Trophoblast cell (in vitro differentiated cells and primary cell): ENCODE data around the gene ABCG1.

ENCODE experiments used
- DNase-seq, 2 donors: peaks; one replicate each; pipeline ENCODE4 v3.0.0-alpha.2; 2016
- H2AFZ ChIP-seq: 2 replicates; pipeline ENCODE4 v1.6.1; 2013; ENCODE audit warnings: low read length, moderate library complexity, mild to moderate bottlenecking; ENCODE audit not compliant: insufficient read depth, poor library complexity
- H2AK5ac ChIP-seq: 2 replicates; pipeline ENCODE4 v1.6.1; 2013; ENCODE audit warnings: mild to moderate bottlenecking, low read length
- H2BK120ac ChIP-seq: 2 replicates; pipeline ENCODE4 v1.6.1; 2013; ENCODE audit warnings: low read length, mild to moderate bottlenecking, moderate library complexity; ENCODE audit not compliant: insufficient read depth, poor library complexity
- H2BK12ac ChIP-seq: 2 replicates; pipeline ENCODE4 v1.6.1; 2013; ENCODE audit warnings: mild to moderate bottlenecking, low read length, moderate library complexity
- H2BK5ac ChIP-seq: 2 replicates; pipeline ENCODE4 v1.6.1; 2013; ENCODE audit warnings: low read length, low read depth, moderate library complexity, mild to moderate bottlenecking; ENCODE audit not compliant: poor library complexity
- H3K14ac ChIP-seq: 2 replicates; pipeline ENCODE4 v1.6.1; 2013; ENCODE audit warnings: mild to moderate bottlenecking, low read length
- H3K18ac ChIP-seq: 2 replicates; pipeline ENCODE4 v1.6.1; 2013; ENCODE audit warnings: mild to moderate bottlenecking, low read length
- H3K23ac ChIP-seq: 2 replicates; pipeline ENCODE4 v1.6.1; 2013; ENCODE audit warnings: low read length
- H3K27ac ChIP-seq: 2 replicates; pipeline ENCODE4 v1.5.1; 2013; ENCODE audit warnings: low read depth, mild to moderate bottlenecking, inconsistent platforms, low read length, moderate library complexity
- H3K27me3 ChIP-seq: 2 replicates; pipeline ENCODE4 v1.6.1; 2013; ENCODE audit warnings: inconsistent platforms, mild to moderate bottlenecking, low read length, moderate library complexity; ENCODE audit not compliant: insufficient read depth
- H3K36me3 ChIP-seq, 2 experiments: 1 replicate in 1 of 2; 2 replicates in 1 of 2; pipeline ENCODE4 v1.6.1; 2013; ENCODE audit warnings: low read length in 2 of 2, mild to moderate bottlenecking in 2 of 2, moderate library complexity in 1 of 2; ENCODE audit not compliant: insufficient read depth in 2 of 2, control insufficient read depth in 1 of 2
- H3K4ac ChIP-seq: 2 replicates; pipeline ENCODE4 v1.6.1; 2013; ENCODE audit warnings: low read depth, mild to moderate bottlenecking, low read length, moderate library complexity
- H3K4me1 ChIP-seq, 2 experiments: 1 replicate in 1 of 2; 2 replicates in 1 of 2; pipeline ENCODE4 v1.6.1; 2013; ENCODE audit warnings: low read length in 2 of 2, mild to moderate bottlenecking in 2 of 2, moderate library complexity in 1 of 2; ENCODE audit not compliant: insufficient read depth in 2 of 2, control insufficient read depth in 1 of 2
- H3K4me2 ChIP-seq: 2 replicates; pipeline ENCODE4 v1.6.1; 2013; ENCODE audit warnings: inconsistent platforms, mild to moderate bottlenecking, low read length, moderate library complexity
- H3K4me3 ChIP-seq: 2 replicates; pipeline ENCODE4 v1.5.1; 2013; ENCODE audit warnings: mild to moderate bottlenecking, low read depth, low read length, inconsistent platforms
- H3K79me1 ChIP-seq: one replicate; pipeline ENCODE4 v1.6.1; 2013; ENCODE audit warnings: low read length
- H3K79me2 ChIP-seq: 2 replicates; pipeline ENCODE4 v1.6.1; 2013; ENCODE audit warnings: low read length, mild to moderate bottlenecking; ENCODE audit not compliant: control insufficient read depth, insufficient read depth, poor library complexity
- H3K9ac ChIP-seq: 2 replicates; pipeline ENCODE4 v1.6.1; 2013; ENCODE audit warnings: mild to moderate bottlenecking, low read length
- H3K9me3 ChIP-seq: 2 replicates; pipeline ENCODE4 v1.6.1; 2013; ENCODE audit warnings: low read depth, mild to moderate bottlenecking, control low read depth, inconsistent platforms, low read length; ENCODE audit not compliant: insufficient read depth
- H4K12ac ChIP-seq: 2 replicates; pipeline ENCODE4 v1.6.1; 2013; ENCODE audit warnings: low read depth, mild to moderate bottlenecking, low read length, moderate library complexity
- H4K8ac ChIP-seq: 2 replicates; pipeline ENCODE4 v1.6.1; 2013; ENCODE audit warnings: low read depth, mild to moderate bottlenecking, low read length, moderate library complexity
- H4K91ac ChIP-seq: one replicate; pipeline ENCODE4 v1.6.1; 2013; ENCODE audit warnings: low read depth, mild to moderate bottlenecking, low read length, moderate library complexity
- WGBS: extraction: QIAGEN DNeasy Blood & Tissue Kit; methylation state at CpG from one replicate; pipeline ENCODE4 v1.1.7; 2013; ENCODE audit warnings: missing lambda C conversion rate; ENCODE audit not compliant: insufficient read length, insufficient coverage; ENCODE audit errors: extremely low coverage; 5-methylcytosine and 5-hydroxymethylcytosine counted together

ABCG1 gene

DNA sequence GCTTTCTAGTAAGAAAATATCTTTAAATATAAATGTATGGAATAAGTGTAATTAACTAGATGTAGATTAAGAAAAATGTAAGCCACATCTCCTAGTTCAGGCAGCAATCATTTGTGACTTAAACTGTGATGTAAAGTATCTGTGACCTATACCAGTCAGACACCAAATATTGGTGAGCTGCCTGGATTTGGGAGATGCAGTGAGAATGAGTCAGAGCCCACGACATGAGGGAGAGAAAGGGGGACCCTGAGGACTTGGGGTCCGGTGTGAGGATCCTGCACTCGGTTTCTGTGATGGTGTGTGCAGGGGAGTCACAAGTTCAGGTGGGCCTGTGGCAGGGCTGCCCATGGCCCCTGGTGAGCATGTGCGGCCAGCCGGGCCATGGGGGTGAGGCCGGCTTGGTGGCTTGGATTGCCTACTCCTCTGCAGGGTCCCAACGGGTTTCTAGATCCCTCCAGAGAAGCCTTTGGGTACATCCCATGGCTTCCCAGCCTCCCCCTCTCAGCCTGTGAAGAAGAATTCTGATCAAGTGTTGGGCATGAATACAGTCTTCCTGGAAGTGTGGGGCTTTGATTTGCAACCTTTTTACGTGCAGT lies 19.0 kb upstream of the ABCG1 start:
- Histone ChIP-seq H3K79me1 (no peaks in the 10 kb centered on the region), H3K4me1 (no peaks in the 10 kb centered on the region), H4K8ac (no peak overlapping the region)

DNA sequence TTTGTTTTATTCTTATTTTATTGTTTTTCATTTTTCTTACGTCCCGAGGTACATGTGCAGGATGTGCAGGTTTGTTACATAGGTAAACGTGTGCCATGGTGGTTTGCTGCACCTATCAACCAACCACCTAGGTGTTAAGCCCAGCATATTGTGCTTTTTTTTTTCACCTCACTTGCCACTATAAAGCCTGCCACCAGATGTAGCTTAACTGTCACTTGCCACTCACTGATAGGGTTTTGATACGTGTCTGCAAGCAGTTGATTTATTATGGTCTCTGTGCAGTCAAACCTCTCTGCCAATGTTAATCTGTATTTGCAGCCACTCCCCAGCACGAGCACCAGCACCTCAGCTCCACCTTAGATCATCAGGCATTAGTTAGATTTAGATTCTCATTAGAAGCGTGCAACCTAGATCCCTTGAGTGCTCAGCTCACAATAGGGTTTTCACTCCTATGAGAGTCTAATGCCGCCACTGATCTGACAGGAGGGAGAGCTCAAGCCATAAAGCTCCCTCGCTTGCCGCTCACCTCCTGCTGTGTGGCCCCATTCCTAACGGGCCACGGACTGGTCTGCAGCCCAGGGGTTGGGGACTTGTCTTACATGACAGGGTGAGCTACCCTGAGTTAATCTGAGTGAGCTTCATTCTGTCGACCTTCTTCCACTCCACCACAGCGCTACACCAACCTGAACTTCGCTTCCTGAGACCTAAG lies 17.9 kb upstream of the ABCG1 start:
- H3K79me1 ChIP-seq = no peaks in the 10 kb centered on the region
- no peaks in the 10 kb centered on the region for H3K9me3 ChIP-seq
- H4K12ac ChIP-seq = no peak overlapping the region
- H3K36me3 ChIP-seq = no peaks in the 10 kb centered on the region
- no peak overlapping the region for H3K18ac ChIP-seq
- no peak overlapping the region for H4K8ac ChIP-seq
- H3K4me2 ChIP-seq = no peak overlapping the region
- H3K4ac ChIP-seq = no peak overlapping the region
- H3K4me1 ChIP-seq = no peaks in the 10 kb centered on the region
- H3K9ac ChIP-seq = no peak overlapping the region
- no peak overlapping the region for H2BK120ac ChIP-seq
- H2BK5ac ChIP-seq = no peak overlapping the region
- no peak overlapping the region for H3K23ac ChIP-seq
- no peak overlapping the region for H2BK12ac ChIP-seq
- H2AK5ac ChIP-seq = no peak overlapping the region
- H3K14ac ChIP-seq = no peak overlapping the region
- no peak overlapping the region for H3K27ac ChIP-seq
- no CpG with 5 or more reads among the region's 14 CpGs for WGBS
- H3K27me3 ChIP-seq = no peaks in the 10 kb centered on the region
- H3K79me2 ChIP-seq = no peaks in the 10 kb centered on the region
- no peak overlapping the region for H3K4me3 ChIP-seq
- no peak overlapping the region for H2AFZ ChIP-seq
- no peak for DNase-seq
- H4K91ac ChIP-seq = no peak overlapping the region

More for the DNA sequence above, 19.0 kb upstream of the ABCG1 start:
- Histone ChIP-seq H3K27me3 (no peaks in the 10 kb centered on the region), H3K79me2 (no peaks in the 10 kb centered on the region), H2AK5ac (no peak overlapping the region), H3K9ac (no peak overlapping the region), H3K9me3 (no peaks in the 10 kb centered on the region), H3K14ac (no peak overlapping the region), H3K27ac (no peak overlapping the region), H3K4me2 (no peak overlapping the region), H3K4me3 (no peak overlapping the region), H2BK12ac (no peak overlapping the region), H3K4ac (no peak overlapping the region), H2BK5ac (no peak overlapping the region), H2AFZ (no peak overlapping the region), H3K36me3 (no peaks in the 10 kb centered on the region), H2BK120ac (no peak overlapping the region), H3K18ac (no peak overlapping the region), H4K91ac (no peak overlapping the region), H3K23ac (no peak overlapping the region), H4K12ac (no peak overlapping the region)
- no CpG with 5 or more reads among the region's 8 CpGs for whole genome bisulfite sequencing
- no peak for DNase-seq

DNA sequence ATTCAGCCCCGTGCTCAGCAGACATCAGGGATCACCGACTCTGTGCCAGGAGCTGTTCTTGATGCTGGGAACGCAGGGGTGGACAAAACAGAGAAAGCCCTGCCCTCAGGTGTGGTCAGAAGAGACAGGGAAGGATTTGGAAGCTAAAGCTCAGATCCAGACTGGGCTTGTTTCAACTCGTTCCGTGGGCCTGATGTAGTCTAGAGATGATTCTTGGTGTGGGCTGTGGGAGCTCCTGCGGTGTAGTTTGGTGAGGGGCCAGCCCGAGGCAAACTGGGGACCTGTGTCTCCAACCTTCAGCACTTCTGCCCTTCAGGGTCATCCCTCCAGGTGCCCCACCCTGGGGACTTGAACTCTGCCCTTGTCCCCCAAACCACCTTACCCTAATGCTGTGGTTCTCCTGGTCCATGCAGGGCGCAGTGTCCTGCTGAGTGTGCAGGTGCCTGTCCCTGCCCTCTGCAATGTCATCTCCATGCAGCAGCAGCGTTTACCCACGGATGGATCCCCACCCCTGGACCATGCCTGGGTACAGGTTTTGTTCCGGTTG lies 17.3 kb upstream of the ABCG1 start:
- H3K36me3 ChIP-seq = no peaks in the 10 kb centered on the region
- WGBS = no CpG with 5 or more reads among the region's 11 CpGs
- no peak overlapping the region for H4K91ac ChIP-seq
- H3K9me3 ChIP-seq = no peaks in the 10 kb centered on the region
- H3K14ac ChIP-seq = no peak overlapping the region
- no peak overlapping the region for H2BK12ac ChIP-seq
- no peak overlapping the region for H3K4me2 ChIP-seq
- no peak overlapping the region for H3K4me3 ChIP-seq
- H3K9ac ChIP-seq = no peak overlapping the region
- no peak for DNase-seq
- H3K18ac ChIP-seq = no peak overlapping the region
- no peak overlapping the region for H2BK120ac ChIP-seq
- H2BK5ac ChIP-seq = no peak overlapping the region
- H3K4me1 ChIP-seq = no peaks in the 10 kb centered on the region
- no peaks in the 10 kb centered on the region for H3K79me2 ChIP-seq
- H4K8ac ChIP-seq = no peak overlapping the region
- H2AK5ac ChIP-seq = no peak overlapping the region
- H3K27me3 ChIP-seq = no peaks in the 10 kb centered on the region
- no peak overlapping the region for H3K27ac ChIP-seq
- no peaks in the 10 kb centered on the region for H3K79me1 ChIP-seq
- no peak overlapping the region for H3K23ac ChIP-seq
- H3K4ac ChIP-seq = no peak overlapping the region
- H4K12ac ChIP-seq = no peak overlapping the region
- no peak overlapping the region for H2AFZ ChIP-seq

- no peak overlapping the region for H2AK5ac ChIP-seq
- no peak overlapping the region for H2BK12ac ChIP-seq
- H3K4ac ChIP-seq = no peak overlapping the region
- H3K23ac ChIP-seq = no peak overlapping the region
- no peak overlapping the region for H3K4me3 ChIP-seq
- H4K8ac ChIP-seq = no peak overlapping the region
- no peak overlapping the region for H2BK5ac ChIP-seq
- no peak overlapping the region for H2BK120ac ChIP-seq
- H3K9me3 ChIP-seq = no peaks in the 10 kb centered on the region
- no peak overlapping the region for H3K9ac ChIP-seq
- H3K4me1 ChIP-seq = no peaks in the 10 kb centered on the region
- no peak overlapping the region for H3K4me2 ChIP-seq
- DNase-seq = no peak
- no CpG with 5 or more reads among the region's 10 CpGs for WGBS
- H3K18ac ChIP-seq = no peak overlapping the region
- H3K27me3 ChIP-seq = no peaks in the 10 kb centered on the region
- no peak overlapping the region for H4K12ac ChIP-seq
- no peak overlapping the region for H4K91ac ChIP-seq
- no peak overlapping the region for H2AFZ ChIP-seq
- H3K79me2 ChIP-seq = no peaks in the 10 kb centered on the region
- H3K27ac ChIP-seq = no peak overlapping the region
- no peaks in the 10 kb centered on the region for H3K79me1 ChIP-seq
- no peak overlapping the region for H3K14ac ChIP-seq
- no peaks in the 10 kb centered on the region for H3K36me3 ChIP-seq
Measured at GRCh38 chr21:42202321-42202720, 16.6 kb upstream of the ABCG1 start.
